ENCODE data around the gene TNNT2.

TNNT2 gene

GRCh38 chr1:201316556-201316955, 60.9 kb downstream of the TNNT2 start:
- no peak for DNase-seq (ENCODE audit: low read depth in 2 of 2)

- DNase-seq (ENCODE audit: low read depth in 2 of 2): no peak
Measured at GRCh38 chr1:201313086-201313485, 64.4 kb downstream of the TNNT2 start.

GRCh38 chr1:201312298-201312697, 65.2 kb downstream of the TNNT2 start:
- DNase-seq (ENCODE audit: low read depth in 2 of 2): no peak

DNA sequence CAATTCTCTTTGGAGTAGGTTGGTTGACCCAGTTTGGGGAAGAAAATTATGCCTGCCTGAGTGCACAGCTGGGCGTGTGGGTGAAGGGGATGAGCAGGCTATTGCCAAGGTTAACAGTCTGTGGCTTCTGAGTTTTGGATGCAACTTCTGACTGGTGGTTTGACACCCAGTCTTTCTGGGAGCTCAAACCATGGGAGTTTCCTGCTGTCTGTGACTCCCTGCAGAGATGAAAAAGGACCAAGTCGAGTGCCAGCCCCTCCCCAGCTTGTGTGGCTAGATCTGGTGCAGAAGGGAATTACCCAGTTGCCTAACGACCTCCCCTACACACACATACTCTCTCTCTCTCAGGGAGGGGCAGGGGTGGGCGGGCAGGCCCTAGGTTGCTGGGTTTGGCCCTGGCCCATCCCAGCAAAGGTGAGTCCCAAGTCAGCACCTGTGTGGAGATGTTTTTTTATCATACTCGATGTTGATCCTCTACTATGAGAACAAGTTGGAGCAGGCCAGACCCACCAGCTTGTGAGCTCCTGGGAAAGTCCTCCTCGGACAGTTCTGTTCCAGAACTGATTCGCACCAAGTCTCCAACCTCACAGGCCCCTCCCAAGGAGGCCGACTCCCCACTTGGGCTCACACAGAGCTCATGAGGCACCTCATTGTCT, 66.0 kb downstream of the TNNT2 start:
- no peak for DNase-seq (ENCODE audit: low read depth in 2 of 2)

DNA sequence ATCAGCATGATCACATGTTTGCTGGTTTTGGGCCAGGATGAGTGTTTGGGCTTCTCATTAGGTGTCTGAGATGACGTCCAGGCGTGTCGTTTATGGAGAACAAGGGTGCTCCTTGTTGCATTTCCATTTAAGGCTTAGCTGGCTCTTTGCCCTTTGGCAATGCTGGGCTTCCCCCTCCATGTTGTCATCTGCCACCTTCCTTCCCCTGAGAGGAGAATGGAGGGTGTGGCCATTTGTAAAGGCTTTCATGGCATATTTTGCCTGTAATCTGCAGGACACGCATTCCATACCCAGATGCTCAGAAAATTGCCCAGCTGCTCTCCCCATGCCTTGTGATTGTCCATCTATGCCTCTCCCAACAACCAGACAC, 66.5 kb downstream of the TNNT2 start:
- DNase-seq (ENCODE audit: low read depth in 2 of 2): no peak

DNA sequence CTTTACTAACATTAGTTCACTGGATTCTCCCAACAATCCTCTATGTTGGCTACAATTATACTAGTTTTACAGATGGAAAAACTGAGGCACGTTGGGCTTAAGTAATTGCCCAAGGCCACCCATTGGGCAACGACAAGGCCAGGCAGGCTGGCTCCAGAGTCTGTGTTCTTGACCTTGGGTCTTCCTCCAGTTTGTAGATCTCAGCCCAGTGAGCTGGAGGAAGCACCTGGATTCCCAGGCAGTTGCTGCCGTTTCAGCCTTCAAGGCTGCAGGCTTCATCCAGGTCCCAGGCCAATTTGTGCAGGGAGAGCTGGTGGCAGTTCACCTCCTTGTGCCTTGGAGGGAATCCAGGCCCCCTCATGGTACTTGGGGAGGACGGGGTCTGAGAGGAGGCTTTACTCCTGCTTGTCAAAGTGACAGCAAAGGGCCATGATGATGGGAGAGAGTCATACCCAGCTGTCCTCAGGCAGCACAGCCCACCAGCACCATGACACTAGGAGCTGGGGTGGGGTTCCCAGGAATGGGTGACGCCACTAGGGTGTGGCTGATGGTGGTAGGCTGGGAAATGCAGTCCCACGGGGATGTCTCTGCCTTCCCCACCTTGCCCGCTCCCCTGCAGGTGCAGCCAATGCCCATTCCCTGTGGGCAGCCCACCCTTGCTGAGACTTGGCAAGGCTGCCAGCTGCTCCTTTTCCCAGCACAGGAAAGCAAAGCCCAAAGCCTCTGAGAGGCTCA, 67.1 kb downstream of the TNNT2 start:
- DNase-seq (ENCODE audit: low read depth in 2 of 2): no peak

- no peak for DNase-seq (ENCODE audit: low read depth in 2 of 2)
Measured at GRCh38 chr1:201309416-201309815, 68.1 kb downstream of the TNNT2 start.
